Globus pallidus (tissue), 1 donor: Measurements from ENCODE around the gene PCDHB6.
A peak's percentile ranks its signal among the peaks of the same experiment; 100 is the strongest.
"Not testable (repeated sequence)": the region's sequence is repeated elsewhere in the genome, so short reads cannot be mapped to it uniquely, and the experiment has no call there.

Source experiments
- DNase-seq: peaks from one replicate; pipeline ENCODE4 v3.0.0-alpha.2; 2015; ENCODE audit warnings: low spot score

Gene PCDHB6

GRCh38 chr5:141149812-141150211 lies at the start of gene PCDHB6:
PCDHB6 (plus strand) TSS chr5:141150057; CDS start chr5:141150258, 201 bp downstream.
- no peak for DNase-seq

- DNase-seq = peak; percentile 29
Observed at GRCh38 chr5:141100243-141100805, 49.5 kb upstream of the PCDHB6 start, which contains the start of gene PCDHB3. PCDHB3 (plus strand) TSS chr5:141100473; CDS start chr5:141100650, 177 bp downstream.

GRCh38 chr5:141101059-141101458 lies 48.8 kb upstream of the PCDHB6 start:
- no peak for DNase-seq

GRCh38 chr5:141102070-141102469 lies 47.8 kb upstream of the PCDHB6 start:
- DNase-seq = not testable (repeated sequence)

- not testable (repeated sequence) for DNase-seq
Observed at GRCh38 chr5:141102471-141102870, 47.4 kb upstream of the PCDHB6 start.

- no peak for DNase-seq
Observed at GRCh38 chr5:141105350-141105749, 44.5 kb upstream of the PCDHB6 start.

- DNase-seq = no peak
Observed at GRCh38 chr5:141119250-141119649, 30.6 kb upstream of the PCDHB6 start.

- no peak for DNase-seq
Observed at GRCh38 chr5:141121563-141121962, 28.3 kb upstream of the PCDHB6 start, which contains the start of gene PCDHB4. PCDHB4 (plus strand) TSS chr5:141121818; CDS start chr5:141121999, 181 bp downstream.

GRCh38 chr5:141121985-141122384 lies 27.9 kb upstream of the PCDHB6 start:
- DNase-seq = no peak

- not testable (repeated sequence) for DNase-seq
Observed at GRCh38 chr5:141123396-141124135, 26.3 kb upstream of the PCDHB6 start.

GRCh38 chr5:141127305-141127704 lies 22.6 kb upstream of the PCDHB6 start:
- DNase-seq = no peak

- peak; percentile 17 for DNase-seq
Observed at GRCh38 chr5:141135030-141135717, 14.7 kb upstream of the PCDHB6 start, which contains the start of gene PCDHB5. PCDHB5 (plus strand) TSS chr5:141135206; CDS start chr5:141135435, 229 bp downstream.

GRCh38 chr5:141135718-141136266 lies 14.1 kb upstream of the PCDHB6 start:
- no peak for DNase-seq

- DNase-seq = not testable (repeated sequence)
Observed at GRCh38 chr5:141137346-141137745, 12.5 kb upstream of the PCDHB6 start.

GRCh38 chr5:141150224-141150992 lies 551 bp downstream of the PCDHB6 start:
- DNase-seq = no peak

GRCh38 chr5:141150993-141151325 lies 1.1 kb downstream of the PCDHB6 start:
- DNase-seq = no peak

GRCh38 chr5:141151632-141152031 lies 1.8 kb downstream of the PCDHB6 start:
- not testable (repeated sequence) for DNase-seq

GRCh38 chr5:141152096-141152495 lies 2.2 kb downstream of the PCDHB6 start:
- DNase-seq = not testable (repeated sequence)

- no peak for DNase-seq
Observed at GRCh38 chr5:141155540-141156374, 5.9 kb downstream of the PCDHB6 start.

GRCh38 chr5:141157356-141157755 lies 7.5 kb downstream of the PCDHB6 start:
- DNase-seq = not testable (repeated sequence)

GRCh38 chr5:141157901-141158300 lies 8.0 kb downstream of the PCDHB6 start:
- DNase-seq = not testable (repeated sequence)
